ENCODE data around the gene WFDC2. TPM values are rescaled to one million over a fixed set of nuclear protein-coding genes. Genes with fewer than 3 reads are reported as not detected.

WFDC2 gene
- total and polyA plus RNA-seq, 2 of the 8 experiments (the other 6 are each of a cell fraction or from before 2014, with no cell fraction given), result 77.9 to 137 TPM

GRCh38 chr20:45463709-45464108 is 5.8 kb upstream of the WFDC2 start:
- Histone ChIP-seq H4K20me1 (replicated peaks in 1 of 2; ENCODE audit: control insufficient read depth in 1 of 2, insufficient read depth in 2 of 2, low read length in 2 of 2) (no peaks in the 10 kb centered on the region), H4K8ac (ENCODE audit: extremely low read depth, insufficient read depth, low read length) (no peak overlapping the region), H2AFZ (ENCODE audit: low read length) (no peak overlapping the region), H4K5ac (ENCODE audit: insufficient read length, low read depth, low read length) (no peak overlapping the region), H3K9me3 (ENCODE audit: insufficient read depth in 2 of 2, low read depth in 1 of 2, low read length in 1 of 2) (no peaks in the 10 kb centered on the region), H3K27ac (ENCODE audit: low read depth, low read length) (no peak overlapping the region), H3K4me3 (ENCODE audit: extremely low read depth in 1 of 4, insufficient read depth in 2 of 4, low read depth in 3 of 4, low read length in 4 of 4) (no peak overlapping the region), H3K9ac (replicated peaks in 1 of 4; ENCODE audit: extremely low read depth in 1 of 4, low read depth in 3 of 4, low read length in 3 of 4) (no peak overlapping the region), H2BK20ac (ENCODE audit: low read length) (no peak overlapping the region), H2BK5ac (ENCODE audit: low read depth, low read length) (no peak overlapping the region), H3K23me2 (ENCODE audit: low read depth, low read length) (no peaks in the 10 kb centered on the region), H3K4me2 (ENCODE audit: insufficient read depth in 1 of 2, low read depth in 2 of 2, low read length in 2 of 2) (no peak overlapping the region), H3K18ac (ENCODE audit: extremely low read depth, low read length) (no peak overlapping the region), H4K91ac (replicated peaks; ENCODE audit: insufficient read length, low read length) (no peak overlapping the region), H3K36me3 (ENCODE audit: control insufficient read depth in 2 of 4, insufficient read depth in 4 of 4, low read length in 3 of 4) (no peaks in the 10 kb centered on the region), H2AK5ac (ENCODE audit: low read depth, low read length) (no peak overlapping the region), H3K4me1 (replicated peaks in 1 of 4; ENCODE audit: control insufficient read depth in 3 of 4, insufficient read depth in 4 of 4, low read length in 3 of 4) (peaks cover 0 to 6% (median 2%) of the 10 kb centered on the region in 4 experiments; a peak in 4 of 7 replicates), H3K27me3 (replicated peaks in 1 of 4; ENCODE audit: control insufficient read depth in 3 of 4, extremely low read depth in 1 of 4, insufficient read depth in 3 of 4, low read length in 3 of 4) (no peaks in the 10 kb centered on the region), H2BK12ac (ENCODE audit: low read depth, low read length) (no peak overlapping the region), H2BK120ac (replicated peaks; ENCODE audit: low read depth, low read length) (no peak overlapping the region), H3K56ac (replicated peaks; ENCODE audit: insufficient read length, low read depth, low read length) (no peak overlapping the region), H3K79me2 (ENCODE audit: control insufficient read depth in 1 of 2, insufficient read depth in 2 of 2, low read length in 2 of 2) (no peaks in the 10 kb centered on the region), H2BK15ac (ENCODE audit: low read length) (no peak overlapping the region), H3K79me1 (ENCODE audit: low read depth, low read length) (no peaks in the 10 kb centered on the region), H3K23ac (ENCODE audit: insufficient read length) (no peak overlapping the region), H3K14ac (ENCODE audit: insufficient read length) (no peak overlapping the region), H3K4ac (replicated peaks; ENCODE audit: insufficient read length, low read depth, low read length) (no peak overlapping the region)
- DNase-seq (ENCODE audit: low read depth in 1 of 2, low spot score in 2 of 2) (no peak), FAIRE-seq (no peak)
- CTCF ChIA-PET (ENCODE audit: partially characterized antibody), result interaction anchor here (0.8 to 18.5 kb wide), 7 partner anchors 14 to 336 kb away, joined by 4 to 317 read pairs (median 21); no protein-coding TSS in a partner anchor
- POLR2A ChIA-PET (ENCODE audit: partially characterized antibody), result no interaction called here
- WGBS, 2 experiments (ENCODE audit: extremely low coverage in 1 of 2, insufficient coverage in 1 of 2, insufficient read length in 1 of 2, insufficient replicate concordance in 2 of 2, low coverage in 1 of 2, low lambda C conversion rate in 2 of 2, missing lambda C conversion rate in 1 of 2), result 93% methylated on average over 4 of the region's 4 CpGs; no CpG with 5 or more reads in 1 of the 2 experiments
- no peak for TF ChIP-seq CEBPB (IDR thresholded peaks at IDR 0.05; ENCODE audit: low read depth, low read length)
- TF ChIP-seq PHF8 (conservative IDR thresholded peaks at IDR 0.05; ENCODE audit: low read depth, low read length), result no peak
- TF ChIP-seq HDAC6 (IDR thresholded peaks at IDR 0.05; ENCODE audit: low read depth, low read length), result no peak
- no peak for TF ChIP-seq E2F6 (IDR thresholded peaks at IDR 0.05)
- no peak for TF ChIP-seq ZNF274 (IDR thresholded peaks at IDR 0.05; ENCODE audit: borderline replicate concordance, extremely low read depth, low read length)
- no peak for TF ChIP-seq TEAD4 (IDR thresholded peaks at IDR 0.05; ENCODE audit: low read depth, low read length)
- TF ChIP-seq CREB1 (IDR thresholded peaks at IDR 0.05), result no peak
- no peak for TF ChIP-seq KDM5A (IDR thresholded peaks at IDR 0.05; ENCODE audit: low read length)
- TF ChIP-seq NRF1 (IDR thresholded peaks at IDR 0.05; ENCODE audit: low read depth, low read length), result no peak
- TF ChIP-seq, protein P1, sequence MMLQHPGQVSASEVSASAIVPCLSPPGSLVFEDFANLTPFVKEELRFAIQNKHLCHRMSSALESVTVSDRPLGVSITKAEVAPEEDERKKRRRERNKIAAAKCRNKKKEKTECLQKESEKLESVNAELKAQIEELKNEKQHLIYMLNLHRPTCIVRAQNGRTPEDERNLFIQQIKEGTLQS (IDR thresholded peaks at IDR 0.05; ENCODE audit: insufficient read depth, low read depth, low read length), result no peak
- TF ChIP-seq POLR2AphosphoS5 (IDR thresholded peaks at IDR 0.05; ENCODE audit: low read depth, low read length), result no peak
- TF ChIP-seq NANOG (IDR thresholded peaks at IDR 0.05; ENCODE audit: insufficient read depth, low read depth, low read length, poor library complexity, severe bottlenecking), result no peak
- no peak for TF ChIP-seq SP2 (IDR thresholded peaks at IDR 0.05; ENCODE audit: low read length)
- TF ChIP-seq SIN3A (conservative IDR thresholded peaks at IDR 0.05 in 1 of 2, IDR thresholded peaks at IDR 0.05 in 1 of 2; ENCODE audit: low read depth in 1 of 2, low read length in 2 of 2), result no peak

Data from H1 (cell line).